GM21447 (cell line): ENCODE data around the gene DDX51.
"Not testable (repeated sequence)": the region's sequence is repeated elsewhere in the genome, so short reads cannot be mapped to it uniquely, and the experiment has no call there.

Experiments used
- ATAC-seq: cut with Tn5 transposase; IDR thresholded peaks from one replicate; pipeline ENCODE4 v1.9.1; 2021; ENCODE audit not compliant: unreplicated experiment

DDX51 gene

DNA sequence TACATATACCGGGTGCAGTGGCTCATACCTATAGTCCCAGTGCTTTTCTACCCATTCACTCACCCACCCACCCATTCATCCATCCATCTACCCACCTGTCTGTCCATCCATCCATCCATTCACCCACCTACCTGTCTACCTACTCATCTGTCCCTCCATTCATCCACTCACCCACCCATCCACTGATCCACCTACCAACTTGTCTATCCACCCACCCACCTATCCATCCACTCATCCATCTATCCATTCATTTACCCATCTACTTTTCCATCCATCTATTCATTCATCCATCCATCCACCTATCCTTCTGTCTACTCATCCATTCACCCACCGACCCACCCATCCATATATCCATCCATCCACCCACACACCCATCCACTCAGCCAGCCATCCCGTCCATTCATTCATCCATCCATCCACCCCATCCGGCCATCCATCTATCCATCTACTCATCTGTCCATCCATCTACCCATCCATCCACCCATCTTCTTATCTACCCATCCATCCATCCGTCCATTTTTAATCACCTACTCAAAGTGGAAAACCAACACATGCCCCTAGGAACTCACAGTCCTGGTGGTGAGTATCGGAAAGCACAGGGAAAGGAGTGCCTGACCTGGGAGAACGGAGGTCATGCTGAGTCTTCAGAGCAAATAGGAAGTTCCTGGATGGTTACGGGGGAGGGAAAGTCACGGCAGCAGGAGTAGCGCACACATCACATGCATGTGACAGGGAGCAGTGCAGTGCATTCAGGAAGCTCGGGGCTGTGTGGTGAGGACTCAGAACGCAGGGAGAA lies 20.0 kb downstream of the DDX51 start:
- no peak for ATAC-seq

DNA sequence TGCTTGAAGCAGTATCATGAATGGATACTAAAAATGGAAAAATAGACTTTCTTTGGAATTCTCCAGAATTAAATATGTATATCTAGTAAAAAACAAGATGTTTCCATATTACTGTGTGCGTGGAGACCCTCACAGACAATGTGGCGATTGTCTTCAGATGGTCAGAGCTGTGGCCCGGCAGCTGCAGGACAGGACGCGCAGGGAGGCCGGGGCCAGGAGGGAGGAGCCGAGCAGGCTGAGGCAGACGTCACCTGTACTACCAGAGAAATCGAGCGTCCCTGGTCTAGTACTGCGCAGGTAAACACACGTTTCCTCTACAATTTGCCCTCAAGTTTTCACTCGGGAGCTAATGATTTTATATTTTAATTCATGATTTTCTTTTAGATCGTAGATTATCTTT lies 22.8 kb downstream of the DDX51 start:
- ATAC-seq: no peak

DNA sequence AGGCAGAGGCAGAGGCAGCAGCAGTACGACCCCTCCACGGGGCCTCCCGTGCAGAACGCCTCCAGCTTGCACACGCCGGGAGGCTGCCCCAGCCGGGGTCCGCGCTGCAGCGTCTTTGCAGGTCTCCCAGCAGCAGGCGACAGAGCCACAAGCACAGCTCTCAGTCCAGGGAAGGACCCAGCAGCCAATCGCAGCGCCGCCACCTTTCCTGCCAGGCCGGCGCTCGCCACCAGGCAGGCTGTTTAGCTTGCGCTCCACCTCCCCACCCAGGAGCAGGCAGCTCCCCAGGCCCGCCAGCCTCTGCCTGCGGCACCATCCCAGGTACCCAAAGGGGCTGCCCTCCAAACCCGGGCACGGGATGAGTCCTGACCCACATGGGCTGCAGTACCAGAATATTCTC lies 25.2 kb downstream of the DDX51 start:
- no peak for ATAC-seq

DNA sequence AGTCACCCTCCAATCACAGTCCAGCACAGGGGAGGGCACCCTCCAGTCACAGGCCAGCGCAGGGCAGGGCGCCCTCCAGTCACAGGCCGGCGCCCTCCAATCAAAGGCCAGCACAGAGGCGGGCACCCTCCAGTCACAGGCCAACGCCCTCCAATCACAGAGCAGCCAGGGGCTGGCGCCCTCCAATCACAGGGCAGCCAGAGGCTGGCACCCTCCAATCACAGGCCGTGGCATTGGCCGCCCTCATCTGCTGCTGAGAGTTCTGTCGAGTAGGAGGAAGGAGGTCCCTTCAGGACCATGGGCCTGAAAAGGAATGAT lies 26.6 kb downstream of the DDX51 start:
- ATAC-seq: no peak

DNA sequence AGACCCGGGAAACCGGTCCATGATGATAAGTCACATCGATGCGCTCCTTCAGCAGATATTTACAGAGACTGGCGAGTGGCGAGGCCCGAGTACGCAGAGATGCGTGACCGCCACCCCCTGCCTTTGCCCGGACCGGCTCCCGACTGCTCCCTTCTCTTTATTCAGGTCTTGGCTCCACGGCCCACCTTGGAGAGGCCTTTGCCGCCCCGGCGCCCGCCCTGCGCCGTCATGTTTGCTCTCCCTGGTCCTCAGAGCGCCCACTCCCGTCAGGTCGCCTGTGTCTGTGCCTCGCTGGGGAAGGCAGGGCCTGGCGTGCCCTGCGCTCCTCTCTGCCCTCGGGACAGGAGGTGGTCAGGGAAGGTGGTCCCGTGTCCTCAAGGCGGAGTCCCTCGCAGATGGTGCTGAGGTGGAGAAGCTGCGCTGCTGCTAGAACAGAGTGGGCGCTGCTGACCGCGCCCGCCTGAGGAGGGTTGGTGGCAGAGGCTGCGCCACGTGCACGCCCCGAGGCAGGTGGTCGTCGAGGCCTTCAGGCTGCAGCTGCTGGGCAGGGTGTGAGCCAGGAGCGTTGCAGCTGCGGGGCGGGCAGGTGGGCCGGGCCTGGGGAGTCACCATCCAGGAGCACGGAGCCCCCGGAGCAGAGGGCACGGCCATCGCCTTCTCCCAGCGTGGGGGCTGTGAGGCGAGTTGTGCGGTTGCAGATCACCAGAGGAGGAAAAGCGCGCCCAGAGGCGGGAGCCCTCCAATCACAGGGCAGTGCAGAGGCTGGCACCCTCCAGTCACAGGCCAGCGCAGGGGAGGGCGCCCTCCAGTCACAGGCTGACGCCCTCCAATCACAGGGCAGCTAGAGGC lies 27.2 kb downstream of the DDX51 start:
- ATAC-seq: no peak

DNA sequence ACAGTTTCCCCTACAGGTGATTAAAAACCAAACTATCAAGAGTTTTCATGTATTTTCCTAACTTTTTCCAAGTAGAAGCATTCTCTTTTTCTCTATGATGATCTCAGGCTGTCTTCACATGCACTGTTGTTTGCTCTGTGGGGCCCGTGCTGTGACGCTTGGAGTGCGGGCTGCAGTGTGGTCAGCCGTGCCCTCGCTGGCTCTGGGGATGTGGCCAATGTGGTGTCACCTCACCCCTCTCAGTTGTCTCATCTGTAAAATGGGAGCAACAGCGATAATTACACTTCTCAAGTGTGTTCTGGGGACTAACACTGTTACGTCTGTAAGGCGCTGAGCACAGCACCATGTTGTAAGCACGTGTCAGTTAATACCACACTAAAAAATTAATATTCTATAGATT lies 28.6 kb downstream of the DDX51 start:
- no peak for ATAC-seq

DNA sequence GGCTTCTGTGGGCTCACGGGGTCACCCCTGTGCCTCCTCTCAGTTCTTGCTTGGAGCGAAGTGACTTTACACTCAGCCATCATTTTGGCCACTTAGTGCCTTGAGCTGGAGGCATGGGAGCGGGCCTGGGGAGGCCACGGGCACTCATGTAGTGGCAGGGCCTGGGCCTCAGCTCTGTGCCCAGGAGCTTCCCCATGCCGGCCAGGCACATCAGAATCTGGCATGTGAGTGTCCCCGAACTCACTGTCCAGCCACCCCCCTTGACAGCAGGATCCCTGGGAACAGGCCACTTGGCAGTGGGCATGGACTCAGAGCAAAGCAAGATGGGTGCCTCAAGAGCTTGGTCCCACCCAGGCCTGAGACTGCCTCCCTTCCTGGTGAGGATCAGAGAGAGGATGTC lies 29.5 kb downstream of the DDX51 start:
- ATAC-seq: no peak

DNA sequence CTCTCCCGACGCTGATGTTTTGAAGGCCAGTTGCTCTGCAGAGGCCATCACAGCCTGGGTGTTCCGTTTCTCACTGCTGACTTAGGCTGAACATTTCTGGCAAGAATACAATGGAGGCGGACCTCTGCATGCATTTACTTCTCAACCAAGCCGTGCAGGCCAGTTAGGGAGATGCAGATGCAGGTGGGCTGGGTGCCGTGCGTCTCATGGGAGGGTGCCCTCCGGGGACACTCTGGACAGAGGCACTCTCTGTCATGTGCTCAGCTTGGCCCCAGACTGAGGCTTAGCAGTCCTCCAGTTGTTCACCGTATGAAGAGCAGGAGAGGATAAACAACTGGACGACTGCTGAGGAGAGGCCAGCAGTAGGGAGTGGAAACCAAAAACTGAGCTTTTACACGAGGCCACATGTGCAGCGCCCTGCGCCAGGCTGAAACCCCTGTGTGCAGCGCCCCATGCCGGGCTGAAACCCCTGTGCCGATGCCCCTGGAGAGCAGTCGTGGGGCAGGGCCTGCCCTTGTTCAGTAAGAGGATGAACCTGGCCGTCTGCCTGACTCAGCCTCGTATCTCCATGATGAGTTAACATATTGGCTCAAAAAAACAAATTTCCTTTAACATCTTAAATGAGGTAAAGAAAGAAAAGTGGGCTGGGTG lies 32.3 kb downstream of the DDX51 start:
- ATAC-seq: no peak

DNA sequence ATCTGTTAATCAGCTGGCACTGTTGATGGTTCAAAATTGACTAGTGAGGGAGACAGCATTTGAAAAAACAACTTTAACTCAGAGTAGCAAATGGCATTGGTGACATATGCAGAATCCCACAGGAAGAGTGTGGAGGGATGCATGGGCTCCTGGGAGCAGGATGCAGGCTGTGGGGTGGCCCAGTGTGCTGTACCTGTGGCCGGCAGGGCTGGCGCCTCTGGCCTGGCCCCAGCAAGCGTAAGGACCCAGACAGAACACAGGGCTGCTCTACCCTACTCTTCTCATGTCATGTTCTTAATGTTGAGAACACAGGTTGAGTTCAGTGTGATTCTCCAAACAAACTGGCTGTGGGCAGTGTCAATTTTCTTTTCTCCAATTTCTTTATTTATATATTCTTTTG lies 33.4 kb downstream of the DDX51 start:
- ATAC-seq: no peak

DNA sequence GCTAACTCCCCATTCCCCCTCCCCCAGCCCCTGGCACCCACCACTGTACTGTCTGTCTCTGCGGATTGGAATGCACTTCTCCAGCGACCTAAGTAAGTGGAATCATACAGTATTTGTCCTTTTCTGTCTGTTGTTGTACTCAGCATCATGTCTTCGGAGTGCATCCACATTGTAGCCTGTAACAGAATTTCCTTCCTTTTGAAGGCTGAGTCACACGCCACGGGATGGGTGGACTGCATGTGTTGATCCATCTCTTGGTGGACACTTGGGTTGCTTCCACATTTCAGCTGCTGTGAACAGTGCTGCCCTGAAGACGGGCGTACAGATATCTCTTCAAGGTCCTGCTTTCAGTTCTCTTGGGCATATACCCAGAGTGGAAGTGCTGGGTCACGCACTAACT lies 34.4 kb downstream of the DDX51 start:
- ATAC-seq: no peak

DNA sequence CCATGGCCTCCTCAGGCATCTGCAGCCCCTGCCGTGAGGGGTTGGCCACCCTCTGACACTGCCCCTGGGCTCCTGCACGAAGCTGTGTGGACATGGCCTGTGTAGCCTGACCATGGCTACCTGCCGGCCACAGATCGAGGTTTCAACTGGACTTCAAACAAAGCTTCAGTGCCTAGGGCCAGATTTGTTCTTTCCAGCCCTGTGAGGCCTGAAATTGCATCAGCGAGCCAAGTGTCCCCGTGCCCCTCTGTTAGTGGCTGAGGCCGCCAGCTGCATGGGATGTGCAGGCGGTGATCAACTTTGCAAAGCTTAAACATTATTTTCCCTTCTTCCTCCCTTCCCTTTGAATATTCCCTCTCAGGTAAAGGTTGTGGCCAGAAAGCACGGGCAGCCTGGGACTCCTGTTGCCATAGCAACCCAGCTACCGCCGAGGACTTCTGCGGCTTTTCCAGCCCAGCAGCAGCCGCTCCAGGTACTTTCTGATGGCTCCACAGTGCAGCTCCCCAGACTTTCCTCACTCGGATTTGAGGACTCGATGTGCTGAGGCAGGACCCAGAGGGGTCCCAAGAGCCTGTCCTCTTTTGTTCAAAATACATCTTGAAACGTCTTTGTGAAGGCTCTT lies 35.8 kb downstream of the DDX51 start:
- no peak for ATAC-seq

DNA sequence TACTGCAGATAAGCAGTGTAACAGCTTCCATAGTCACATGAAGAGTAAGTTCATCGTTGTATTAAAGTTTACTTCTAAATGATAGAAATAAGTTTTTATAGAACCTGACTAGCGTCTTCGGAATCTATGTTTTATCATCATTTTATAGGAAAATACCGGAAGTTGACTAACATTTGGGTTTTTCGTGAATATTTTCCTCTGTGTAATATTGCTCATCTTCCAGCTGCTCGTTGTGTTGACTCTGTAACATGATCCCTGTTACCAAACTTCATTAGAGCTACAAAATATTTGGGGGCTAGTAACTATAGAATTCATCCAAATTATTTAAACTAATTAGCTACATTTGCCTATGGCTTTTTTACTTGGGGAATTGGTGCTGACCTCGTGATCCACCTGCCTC lies 37.2 kb downstream of the DDX51 start:
- no peak for ATAC-seq

DNA sequence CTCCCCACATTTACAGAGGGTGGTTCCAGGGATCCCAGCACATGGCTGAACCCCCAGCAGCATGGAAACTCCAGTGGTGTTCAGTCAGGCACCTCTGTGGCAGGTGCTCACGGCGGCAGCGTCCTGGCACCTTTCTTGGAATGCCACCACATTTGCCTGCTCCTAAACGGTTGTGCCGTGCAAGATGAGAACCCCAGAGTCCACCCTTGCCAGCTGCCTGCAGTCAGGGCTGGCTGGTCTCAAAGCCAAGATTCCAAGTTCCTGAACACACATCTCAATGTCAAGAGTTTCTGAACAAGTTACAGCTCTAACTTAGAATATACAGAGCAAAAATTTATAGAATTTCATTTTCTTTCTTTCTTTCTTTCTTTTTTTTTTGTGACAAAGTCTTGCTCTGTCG lies 38.7 kb downstream of the DDX51 start:
- ATAC-seq: no peak

DNA sequence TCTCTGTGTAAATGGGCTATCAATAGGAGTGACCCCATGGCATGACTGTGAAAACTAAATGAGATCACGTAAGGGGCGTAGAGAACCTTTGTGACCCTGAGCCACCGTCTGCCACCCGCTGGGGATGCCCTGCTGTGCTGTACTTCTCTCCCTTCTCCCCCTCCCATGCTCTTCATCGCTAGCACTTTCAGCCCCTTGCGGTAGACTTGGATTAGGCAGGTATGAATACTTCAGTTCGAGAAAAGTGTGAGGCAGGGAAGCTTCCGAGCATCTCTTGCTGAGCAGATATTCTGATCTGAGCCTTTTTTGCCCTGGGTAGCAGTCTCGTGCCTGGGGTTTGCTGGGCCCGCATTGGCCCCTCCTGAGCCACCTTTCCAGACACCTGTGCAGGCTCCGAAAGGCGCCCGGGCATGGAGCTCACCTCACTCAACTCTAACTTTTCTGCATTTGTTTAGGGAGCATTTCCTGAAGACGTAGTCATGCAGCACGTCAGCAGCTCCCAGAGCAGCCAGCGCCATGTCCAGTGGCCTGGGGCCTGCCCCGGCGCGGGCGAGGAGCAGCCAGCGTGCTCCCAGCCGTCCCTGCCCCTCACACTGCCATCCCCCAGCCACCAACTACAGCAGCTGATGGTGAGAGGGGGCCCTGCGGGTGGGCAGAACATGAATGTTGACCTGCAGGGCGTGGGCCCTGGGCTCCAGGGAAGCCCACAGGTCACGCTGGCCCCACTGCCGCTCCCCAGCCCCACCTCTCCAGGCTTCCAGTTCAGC lies 40.4 kb downstream of the DDX51 start:
- no peak for ATAC-seq

DNA sequence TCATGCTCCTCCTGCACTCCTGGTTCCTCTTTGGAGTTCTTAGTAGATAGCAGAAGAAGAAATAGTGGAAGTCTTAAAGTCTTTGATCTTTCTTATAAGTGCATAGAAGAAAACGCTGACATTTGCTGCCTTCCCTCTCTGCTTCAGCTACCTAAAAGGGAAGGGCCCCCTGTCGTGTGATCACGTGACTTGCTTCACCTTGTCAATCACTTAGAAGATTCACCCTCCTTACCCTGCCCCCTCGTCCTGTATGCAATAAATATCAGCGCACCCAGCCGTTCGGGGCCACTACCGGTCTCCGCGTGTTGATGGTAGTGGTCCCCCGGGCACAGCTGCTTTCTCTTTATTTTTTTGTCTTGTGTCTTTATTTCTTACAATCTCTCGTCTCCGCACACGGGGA lies 41.0 kb downstream of the DDX51 start:
- ATAC-seq: not testable (repeated sequence)

DNA sequence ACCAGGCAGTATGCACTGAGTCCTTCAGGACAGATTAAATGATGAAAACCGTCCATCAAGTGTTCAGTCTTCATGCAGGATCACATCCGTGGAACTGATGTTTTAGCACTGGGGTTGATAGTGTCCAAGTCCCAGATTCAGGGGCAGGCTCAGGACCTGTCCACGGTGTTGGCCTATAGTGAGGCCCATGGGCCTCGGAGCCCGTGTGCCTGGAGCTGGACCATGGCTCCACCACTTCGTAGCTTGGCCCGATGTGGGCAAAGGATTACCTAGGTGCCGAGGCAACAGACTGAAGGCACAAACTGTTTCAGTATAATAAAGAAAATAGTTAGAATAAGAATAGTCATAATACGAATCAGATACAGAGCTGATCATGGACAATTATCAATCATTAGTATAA lies 41.8 kb downstream of the DDX51 start:
- no peak for ATAC-seq

DNA sequence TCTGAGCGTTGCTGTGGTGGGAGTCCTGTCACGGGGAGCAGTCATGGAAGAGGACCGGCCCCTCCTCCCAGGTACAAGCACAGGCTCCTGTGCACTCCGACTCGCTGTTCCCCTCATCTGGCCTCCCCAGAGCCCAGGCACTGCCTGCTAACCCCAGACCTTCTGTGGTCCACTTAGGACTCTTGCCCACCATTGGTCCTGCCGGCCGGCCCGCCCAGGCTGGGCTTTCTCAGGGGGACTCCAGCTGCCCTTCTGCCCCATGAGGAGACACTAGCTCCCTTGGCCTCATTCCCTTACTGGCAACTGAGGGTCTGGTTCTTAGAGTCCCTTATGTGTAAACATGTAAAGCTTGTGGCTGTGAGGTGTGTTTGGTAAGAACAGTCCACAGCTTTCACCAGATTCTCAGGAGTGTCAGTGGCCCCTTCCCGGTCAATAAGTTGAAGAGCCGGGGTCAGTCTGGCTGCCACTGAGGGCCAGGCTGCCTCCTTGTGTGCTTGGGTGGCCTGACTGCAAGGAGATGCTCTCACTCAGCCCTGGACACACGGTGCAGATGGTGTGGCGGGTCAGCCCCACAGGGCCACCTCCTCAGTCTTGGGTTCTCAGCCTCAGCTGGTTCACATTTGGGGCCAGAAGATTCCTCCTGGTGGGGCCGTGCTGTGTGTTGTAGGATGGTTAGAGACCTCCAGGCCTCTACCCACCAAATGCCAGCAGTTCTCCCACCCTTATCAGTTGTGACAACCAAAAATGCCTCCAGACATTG lies 43.6 kb downstream of the DDX51 start:
- ATAC-seq: no peak

DNA sequence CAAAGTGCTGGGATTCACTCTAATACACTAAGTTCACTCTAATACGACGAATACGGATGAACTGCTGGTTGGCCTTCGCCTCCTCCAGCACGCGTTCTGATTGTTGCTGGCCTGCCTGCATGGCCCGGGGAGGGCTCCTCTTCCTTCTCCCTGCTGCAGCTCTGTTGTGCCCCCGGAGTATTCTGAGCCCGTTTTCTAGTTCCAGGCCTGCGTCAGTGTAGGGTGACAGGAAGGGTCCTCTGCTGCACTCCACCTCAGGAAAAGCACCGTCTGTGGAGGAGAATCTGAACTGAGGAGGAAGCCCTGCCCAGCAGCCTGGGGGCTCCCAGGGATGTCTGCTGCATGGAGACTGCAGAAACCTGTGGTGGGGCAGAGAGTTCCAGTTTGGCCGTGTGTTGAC lies 44.4 kb downstream of the DDX51 start:
- no peak for ATAC-seq

DNA sequence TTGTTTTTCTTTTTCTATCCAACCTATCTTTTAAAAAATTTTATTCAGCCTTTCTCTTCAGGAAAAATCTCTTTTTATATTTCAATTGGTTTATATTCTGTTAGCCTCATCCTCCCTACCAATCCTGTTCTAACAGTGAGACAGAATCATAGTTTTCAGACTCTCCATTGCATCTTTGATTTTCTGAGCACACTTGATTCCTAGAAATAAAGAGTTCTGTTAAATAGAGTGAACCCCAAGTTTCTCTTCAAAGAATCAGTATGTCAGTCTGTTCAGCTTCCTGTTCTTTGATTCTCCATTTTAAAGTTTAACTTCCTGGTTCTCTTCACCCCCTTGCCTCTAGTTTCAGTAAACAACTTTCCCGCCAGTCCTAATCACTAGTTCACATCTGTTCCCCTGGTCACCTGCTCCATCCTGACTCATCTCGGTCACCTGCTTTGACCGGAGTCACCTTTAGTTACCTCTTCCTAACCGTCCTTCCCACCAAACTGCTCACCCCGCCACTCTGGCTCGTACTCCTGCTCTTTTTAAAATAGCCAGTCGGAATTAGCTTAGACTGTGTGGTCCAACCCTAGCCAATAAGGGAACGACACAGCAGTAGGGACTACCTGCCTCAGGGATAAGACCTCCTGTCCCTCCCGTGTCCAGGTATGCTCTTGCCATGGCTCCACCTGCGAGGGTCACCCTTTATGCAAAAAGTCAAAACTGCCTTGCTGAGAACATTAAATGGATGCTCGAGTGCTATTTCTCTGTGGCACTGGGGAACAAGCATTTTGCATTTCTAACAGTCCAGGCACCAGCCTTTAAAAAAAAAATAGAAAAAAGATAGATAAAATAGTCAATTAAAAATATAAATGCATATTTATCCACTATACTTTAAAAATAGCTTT lies 48.4 kb downstream of the DDX51 start:
- no peak for ATAC-seq
